SK-N-SH treated with all-trans-retinoic acid at 6 μM for 48 hours (cell line): Measurements from ENCODE around the gene ANKRD11.

ENCODE experiments used
- CREB5 ChIP-seq: fragments of 250-450 bp; sonication (Bioruptor Pico); IDR thresholded peaks from 2 replicates; pipeline ENCODE4 v1.5.1; 2020; ENCODE audit warnings: low read depth, mild to moderate bottlenecking, moderate library complexity
- PATZ1 ChIP-seq: fragments of 250-450 bp; sonication (Bioruptor Pico); IDR thresholded peaks from 2 replicates; pipeline ENCODE4 v1.8.0; 2020; ENCODE audit warnings: mild to moderate bottlenecking, moderate library complexity, borderline replicate concordance
- RARB ChIP-seq: fragments of 250-450 bp; sonication (Bioruptor Pico); IDR thresholded peaks from 2 replicates; pipeline ENCODE4 v1.8.0; 2021; ENCODE audit warnings: mild to moderate bottlenecking, moderate library complexity
- ZFP3 ChIP-seq: fragments of 250-450 bp; sonication (Bioruptor Pico); IDR thresholded peaks from 2 replicates; pipeline ENCODE4 v1.5.0; 2020; ENCODE audit warnings: mild to moderate bottlenecking, moderate library complexity
- ZFP30 ChIP-seq: fragments of 450-650 bp; formaldehyde crosslinking; IDR thresholded peaks from 2 replicates; pipeline ENCODE4 v1.5.0; 2022; ENCODE audit warnings: mild to moderate bottlenecking, moderate library complexity

GRCh38 chr16:89530401-89531381 is 40.3 kb upstream of the ANKRD11 start:
- TF ChIP-seq ZFP3 (no peak), ZFP30 (CRISPR knock-in tag) (no peak), CREB5 (no peak), RARB (CRISPR knock-in tag) (no peak), PATZ1 (CRISPR knock-in tag) (no peak)
